GM18520 (cell line): ENCODE data around the gene IL21.
A peak's percentile ranks its signal among the peaks of the same experiment; 100 is the strongest.
"Not testable (repeated sequence)": the region's sequence is repeated elsewhere in the genome, so short reads cannot be mapped to it uniquely, and the experiment has no call there.

Experiments
- ATAC-seq: cut with Tn5 transposase; IDR thresholded peaks from one replicate; pipeline ENCODE4 v1.9.1; 2021; ENCODE audit not compliant: unreplicated experiment

Gene IL21

DNA sequence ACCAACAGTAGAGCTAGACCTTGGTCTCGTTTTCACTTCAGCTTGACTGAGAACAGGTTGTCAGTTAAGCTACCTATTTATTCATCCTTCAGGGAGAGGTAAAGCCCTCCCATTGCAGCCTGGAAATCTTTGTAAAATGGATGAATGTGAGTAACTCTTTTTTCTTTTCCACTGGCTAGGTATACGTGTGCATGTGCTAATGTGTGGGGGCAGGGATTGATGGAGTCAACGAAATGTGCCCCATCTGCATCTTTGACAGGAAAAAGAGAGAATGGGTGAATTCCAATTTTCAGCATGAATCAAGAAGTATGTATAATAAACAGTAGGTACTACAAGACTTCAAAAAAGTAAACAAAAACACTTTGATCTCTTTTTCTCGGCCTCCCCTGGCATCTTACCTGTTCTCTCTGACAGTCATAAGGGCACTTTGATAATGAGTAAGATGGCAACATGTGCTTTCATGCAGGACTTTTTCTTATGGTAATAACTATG, at the start of gene IL21:
TSS of gene IL21 (minus strand) at position 51 of the 492 bp plus-strand sequence. CDS start 55 bp downstream, outside the sequence.
- ATAC-seq = no peak

DNA sequence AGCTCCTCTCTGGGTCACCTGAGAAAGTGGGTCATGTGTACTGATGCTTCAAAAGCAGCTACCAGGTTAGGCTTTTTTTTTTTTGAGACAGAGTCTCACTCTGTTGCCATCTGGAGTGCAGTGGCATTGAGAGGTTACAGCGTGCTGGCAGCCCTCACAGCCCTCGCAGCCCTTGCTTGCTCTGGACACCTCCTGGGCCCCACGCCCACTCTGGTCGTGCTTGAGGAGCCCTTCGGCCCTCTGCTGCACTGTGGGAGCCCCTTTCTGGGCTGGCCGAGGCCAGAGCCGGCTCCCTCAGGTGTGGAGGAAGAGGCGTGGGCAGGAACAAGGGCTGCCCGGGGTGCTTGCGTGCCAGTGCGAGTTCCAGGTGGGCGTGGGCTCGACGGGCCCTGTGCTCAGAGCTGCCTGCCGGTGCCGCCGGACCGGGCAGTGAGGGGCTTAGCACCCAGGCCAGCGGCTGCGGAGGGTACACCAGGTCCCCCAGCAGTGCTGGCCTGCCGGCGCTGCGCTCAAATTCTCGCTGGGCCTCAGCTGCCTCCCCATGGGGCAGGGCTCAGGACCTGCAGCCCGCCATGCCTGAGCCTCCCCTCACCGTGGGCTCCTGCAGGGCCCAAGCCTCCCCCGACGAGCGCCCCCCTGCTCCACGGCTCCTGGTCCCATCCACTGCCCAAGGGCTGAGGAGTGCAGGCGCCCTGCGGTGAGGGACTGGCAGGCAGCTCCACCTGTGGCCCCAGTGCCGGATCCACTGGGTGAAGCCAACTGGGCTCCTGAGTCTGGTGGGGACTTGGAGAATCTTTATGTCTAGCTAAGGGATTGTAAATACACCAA, 49.3 kb upstream of the IL21 start:
- ATAC-seq = no peak

DNA sequence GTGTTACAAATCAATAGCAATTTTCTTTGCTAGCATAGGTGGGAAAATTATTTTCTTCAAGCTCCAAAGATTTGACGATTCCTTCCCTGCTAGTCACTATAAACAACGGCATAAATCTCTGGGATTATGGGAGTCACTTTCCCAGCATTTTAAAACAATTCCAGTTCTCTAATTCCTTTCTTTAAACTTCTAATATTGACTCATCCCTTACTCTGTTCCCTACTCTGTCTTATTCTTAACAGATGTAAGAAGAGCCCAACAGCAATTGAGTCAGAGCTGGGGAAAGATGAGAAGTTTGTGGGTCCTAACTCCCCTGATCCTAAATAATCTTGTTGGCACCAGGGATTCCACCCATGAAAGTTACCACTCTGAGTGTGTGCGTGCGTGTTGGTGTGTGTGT, 47.4 kb upstream of the IL21 start:
- no peak for ATAC-seq

DNA sequence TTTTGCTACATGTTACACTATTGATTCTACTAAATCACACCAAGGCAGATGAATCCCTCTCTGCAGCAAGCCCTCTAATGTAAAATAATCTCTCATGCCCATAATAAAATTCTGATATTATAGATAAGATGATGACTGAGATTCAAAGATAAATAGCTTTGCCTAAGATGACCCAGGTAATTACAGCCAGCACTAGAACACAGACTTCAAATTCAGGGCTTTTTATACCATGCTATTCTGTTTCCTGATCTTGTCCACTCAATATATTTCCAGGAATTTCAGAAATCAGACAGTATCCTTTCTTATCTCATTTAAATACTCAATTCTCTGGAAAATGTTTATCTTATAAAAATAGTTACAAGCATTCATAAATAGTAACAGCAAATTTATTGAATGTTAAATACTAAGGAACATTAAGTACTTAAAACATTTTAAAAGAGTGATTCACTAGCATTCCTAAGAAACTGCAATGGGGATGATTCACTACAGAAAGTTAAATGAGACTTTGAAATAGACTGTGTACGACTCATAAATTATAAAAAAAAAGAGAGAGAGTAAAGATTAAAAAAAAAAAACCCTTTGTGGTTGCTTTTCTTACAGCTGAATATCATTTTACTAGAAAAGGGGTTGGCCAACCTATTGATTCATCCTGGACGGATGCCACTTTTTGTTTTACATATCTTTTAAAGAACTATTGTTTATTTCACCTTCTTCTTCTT, 45.8 kb upstream of the IL21 start:
- no peak for ATAC-seq

DNA sequence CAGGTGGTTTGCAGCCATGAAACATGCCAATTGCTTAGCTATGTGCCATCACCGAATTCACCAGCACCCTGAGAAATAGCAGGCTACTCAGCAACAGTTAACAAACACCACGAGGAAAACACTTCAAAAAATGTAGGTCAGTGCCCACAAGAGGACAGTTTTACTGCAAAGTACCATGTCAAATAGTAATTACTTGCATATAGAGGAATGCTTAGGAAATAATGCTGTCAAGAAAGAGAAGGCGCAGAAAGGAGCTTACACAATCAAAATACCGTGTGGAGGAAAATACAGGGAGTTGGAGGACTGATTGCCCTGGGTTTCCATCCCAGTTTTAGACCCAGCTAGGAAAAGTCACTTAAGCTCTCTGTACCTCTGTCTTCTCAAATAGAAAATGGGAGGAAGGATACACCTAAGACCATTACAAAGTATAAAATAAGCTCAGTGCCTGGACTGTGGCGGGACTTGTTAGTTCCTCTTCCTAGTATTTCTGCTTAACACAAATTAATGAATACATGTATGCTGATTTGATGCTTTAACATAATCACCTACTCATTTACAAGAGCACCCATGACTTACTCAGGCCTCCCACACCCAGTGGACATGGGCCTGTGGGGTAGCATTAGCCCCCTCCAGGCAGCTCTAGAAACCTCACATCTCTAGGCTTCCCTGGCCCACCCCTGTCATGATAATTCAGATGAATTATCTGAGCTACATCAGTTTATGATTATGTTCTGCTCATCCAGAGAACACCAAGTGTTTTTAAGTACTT, 44.5 kb upstream of the IL21 start:
- no peak for ATAC-seq

DNA sequence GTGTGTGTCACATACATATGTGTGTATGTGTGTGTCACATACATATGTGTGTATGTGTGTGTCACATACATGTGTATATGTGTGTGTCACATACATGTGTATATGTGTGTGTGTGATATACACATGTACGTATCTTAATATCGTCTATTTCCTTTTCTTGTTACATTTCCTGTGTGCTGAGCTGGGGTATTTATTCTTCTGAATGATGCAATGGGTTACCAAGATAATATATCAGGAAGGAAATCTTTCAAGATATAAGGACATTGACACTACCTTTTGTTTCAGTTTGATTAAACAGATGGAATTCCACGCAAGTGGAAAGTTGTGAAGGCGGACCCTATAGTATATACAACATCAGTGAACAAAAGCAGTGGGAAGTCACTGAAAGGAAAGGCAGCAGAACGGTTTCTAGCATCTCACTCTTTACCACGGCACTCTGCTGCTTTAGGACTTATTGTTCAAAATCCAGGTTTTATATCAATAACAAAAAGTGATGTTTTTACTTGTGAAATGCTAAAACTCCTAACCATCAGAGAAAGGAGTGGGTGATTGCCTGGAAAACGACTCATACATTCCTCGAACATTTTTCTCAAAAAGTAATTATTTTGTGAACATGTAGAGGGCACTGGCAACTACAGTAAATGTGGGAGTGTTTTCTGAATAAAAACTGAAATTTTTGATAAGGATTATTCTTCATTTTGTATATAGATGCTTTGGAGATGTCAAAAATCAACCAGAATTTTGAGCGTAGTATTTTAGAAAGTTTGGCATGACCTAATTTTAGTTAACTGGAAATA, 43.1 kb upstream of the IL21 start:
- no peak for ATAC-seq

DNA sequence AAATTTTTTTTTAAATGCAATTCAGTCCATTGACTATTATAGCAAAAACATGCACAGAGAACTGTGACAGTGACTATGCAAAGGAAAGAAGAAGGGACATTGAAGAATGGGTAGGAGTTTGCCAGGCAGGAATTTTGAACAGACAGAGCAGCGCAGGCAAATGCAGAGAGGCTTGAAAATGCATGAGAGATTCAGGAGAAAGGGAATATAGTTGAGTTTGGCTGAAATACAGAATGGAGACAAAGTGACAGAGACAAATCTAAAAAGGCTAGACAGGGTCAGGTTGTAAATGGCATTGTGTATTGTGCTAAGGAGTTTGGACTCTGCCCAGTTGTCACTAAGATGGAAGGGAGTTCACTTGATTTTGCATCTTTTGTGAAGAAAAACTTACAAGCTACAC, 42.4 kb upstream of the IL21 start:
- no peak for ATAC-seq

DNA sequence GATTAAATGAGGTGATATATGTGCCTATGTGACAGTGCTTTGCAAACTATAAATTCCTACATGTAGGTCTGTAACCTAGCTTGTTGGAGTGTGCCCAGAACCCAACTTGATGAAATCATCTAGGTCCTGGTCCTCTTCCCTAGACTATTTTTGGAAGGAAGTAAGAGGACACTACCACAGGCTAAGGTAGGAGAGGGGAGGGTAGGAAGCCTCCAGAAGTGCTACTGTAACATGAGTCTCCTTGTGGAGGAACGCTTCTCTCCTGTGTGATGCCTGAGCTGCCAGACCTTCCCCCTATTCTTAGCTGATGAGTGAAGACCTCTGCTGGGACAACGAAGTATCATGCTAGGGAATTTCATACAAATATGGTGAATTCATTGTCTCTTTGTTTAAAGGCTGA, 41.8 kb upstream of the IL21 start:
- no peak for ATAC-seq

DNA sequence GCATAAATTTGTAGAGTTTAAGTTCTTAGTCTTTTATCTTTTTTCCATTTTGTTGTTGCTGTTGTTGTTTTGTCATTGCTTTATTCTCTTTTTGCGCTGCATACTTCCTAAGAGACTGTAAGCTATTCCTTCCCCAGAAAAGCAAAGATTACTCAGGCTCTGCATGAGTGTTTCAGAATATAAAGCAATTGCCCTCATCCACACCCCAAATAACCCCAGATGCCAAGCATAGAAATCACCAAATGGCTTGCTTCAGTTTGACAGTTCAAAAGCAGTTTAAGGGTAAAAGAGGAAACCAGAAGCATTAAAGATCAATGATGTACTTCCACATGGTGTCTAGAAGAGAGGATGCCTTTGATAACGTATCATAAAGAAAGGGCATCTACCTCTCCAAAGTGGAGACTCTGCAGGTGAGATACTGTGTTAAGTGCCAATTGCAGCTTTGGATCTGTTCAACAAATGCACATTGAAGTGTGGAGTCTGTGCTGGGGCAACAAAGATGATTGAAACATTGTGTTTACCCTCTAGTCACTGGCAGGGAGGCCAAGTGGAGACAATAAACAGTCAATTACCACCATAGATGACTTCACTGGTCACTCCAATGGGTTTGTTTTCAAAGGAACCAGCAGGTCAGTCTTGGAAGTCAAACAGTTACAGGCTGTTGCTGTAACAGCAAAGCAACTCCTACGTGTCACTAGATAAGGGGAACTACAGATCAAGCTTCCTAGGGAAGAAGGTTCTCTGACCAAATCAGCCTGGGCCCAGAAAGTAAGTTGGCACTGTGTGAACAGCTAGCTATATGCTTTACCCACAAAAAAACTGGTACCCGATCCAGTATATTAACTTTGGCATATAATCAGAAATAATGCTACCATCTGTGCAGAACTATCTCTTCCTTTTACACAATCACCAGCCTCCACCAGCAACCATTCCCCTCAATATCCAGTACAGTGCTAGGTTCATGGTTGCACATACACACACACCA, 40.6 kb upstream of the IL21 start:
- no peak for ATAC-seq

DNA sequence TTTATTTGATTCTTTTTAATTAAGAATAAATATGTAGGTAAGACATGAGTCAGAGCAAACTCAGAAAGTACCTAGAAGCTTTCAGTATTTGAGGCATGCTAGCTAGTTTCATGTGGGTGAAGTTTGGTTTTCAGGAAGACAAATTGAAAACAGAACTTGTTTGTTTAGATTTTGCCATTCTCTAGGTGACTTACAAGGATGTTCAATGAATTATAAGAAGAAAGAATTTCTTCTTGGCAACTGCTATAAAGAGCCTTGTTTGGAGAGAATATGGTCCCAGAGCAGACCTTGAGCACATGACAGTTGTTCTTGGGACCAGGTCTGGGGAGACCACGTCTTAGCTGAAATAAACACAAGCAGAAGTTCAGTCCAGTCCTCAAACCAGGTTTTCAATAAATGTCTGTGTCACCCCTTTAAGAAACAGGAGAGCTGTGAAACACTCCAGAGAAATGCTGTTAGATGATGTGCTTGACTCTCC, 38.0 kb upstream of the IL21 start:
- peak; percentile 91 for ATAC-seq

DNA sequence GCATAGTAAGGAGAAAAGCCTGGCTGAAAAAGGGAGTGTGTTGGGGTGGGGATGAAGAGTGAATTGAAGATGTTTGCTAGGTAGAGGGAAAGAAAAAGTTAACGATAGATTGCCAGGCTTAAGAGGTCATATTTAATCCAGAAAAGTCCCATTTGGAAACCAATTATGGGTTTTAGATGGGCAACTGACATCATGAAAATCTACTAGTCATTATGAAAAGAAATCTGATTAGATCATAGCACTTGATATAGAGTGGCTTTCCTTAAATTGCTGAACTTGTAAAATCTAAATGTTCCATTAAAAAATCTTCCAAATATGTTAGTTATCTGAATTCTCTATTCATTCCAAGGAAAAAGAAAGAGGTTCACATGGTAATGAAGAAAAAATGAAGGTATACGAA, 37.5 kb upstream of the IL21 start:
- no peak for ATAC-seq

DNA sequence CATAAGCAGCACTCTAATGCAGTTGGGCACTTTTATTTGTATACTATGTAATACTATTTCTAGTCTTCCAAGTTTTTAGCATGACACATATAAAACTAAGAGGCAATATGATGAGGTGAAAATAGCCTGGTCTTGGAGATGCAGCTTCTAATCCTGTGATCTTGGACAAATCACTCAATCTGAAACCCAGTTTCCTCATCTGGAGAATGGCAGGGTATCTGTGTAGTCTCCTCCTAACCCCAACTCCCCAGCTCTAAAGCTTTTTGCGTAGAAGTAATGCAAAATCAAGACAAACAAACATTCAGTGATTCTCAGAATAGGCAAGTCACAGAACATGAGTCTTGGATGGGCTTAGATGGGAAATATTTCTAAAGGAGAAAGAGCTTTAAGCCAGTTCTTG, 36.7 kb upstream of the IL21 start:
- ATAC-seq = no peak

DNA sequence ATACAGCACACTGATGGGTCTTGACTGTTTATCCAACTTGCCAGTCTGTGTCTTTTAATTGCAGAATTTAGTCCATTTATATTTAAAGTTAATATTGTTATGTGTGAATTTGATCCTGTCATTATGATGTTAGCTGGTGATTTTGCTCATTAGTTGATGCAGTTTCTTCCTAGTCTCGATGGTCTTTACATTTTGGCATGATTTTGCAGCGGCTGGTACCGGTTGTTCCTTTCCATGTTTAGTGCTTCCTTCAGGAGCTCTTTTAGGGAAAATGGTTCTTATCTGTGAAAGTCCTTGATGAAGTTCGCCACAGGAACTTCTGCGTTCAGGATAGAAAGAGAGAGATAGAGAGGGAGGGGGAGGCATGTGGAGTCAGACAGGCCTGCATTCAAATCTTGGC, 35.7 kb upstream of the IL21 start:
- ATAC-seq = not testable (repeated sequence)

DNA sequence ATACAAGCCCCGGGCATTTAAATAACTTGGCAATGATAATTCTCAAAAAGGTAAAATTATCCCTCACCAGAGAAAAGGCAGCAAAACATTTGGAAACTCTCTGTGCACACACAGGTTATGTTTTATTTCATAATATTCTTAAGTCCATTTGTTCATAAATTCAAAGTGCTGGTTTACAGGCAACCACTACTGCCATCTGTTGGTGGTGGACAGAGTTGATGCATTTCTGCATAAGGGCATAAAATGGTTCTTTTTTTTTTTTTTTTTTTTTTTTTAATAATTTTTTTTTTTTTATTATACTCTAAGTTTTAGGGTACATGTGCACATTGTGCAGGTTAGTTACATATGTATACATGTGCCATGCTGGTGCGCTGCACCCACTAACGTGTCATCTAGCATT, 31.5 kb upstream of the IL21 start:
- ATAC-seq = no peak

DNA sequence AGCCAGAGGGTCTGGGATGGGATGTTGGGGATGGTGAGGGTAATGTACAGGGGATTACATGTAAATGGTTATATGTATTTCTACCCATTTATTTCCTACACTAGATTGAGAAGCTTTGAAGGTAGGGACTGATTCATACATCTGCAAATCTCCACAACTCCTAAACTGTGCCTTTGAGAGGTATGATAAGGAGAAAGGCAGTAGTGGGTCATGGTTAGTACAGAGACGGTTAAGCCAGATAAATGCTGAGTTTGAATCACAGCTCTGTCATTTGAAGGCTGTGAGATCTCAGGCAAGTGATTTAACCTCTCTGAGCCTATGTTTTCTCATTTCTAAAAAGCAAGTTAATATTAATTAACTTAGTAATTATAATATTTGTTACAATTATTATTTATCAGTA, 29.3 kb upstream of the IL21 start:
- no peak for ATAC-seq

DNA sequence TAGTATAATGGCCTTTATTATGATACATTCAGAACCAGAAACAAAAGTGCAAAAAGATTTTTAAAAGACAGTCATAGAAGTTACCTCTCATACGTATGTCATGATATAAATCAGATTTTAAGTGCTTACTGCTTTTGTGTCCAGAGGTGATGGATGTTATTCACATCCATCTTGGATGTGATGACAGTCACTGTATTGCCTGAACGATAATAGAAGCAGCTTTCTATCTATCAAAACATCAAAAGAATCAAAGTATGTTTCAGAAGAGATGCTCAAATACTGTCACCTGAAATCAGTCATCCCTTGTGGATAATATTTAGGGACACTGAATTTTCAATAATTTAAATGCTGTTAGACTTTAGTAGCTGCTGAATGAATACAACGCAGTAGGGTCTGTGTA, 26.8 kb upstream of the IL21 start:
- no peak for ATAC-seq

DNA sequence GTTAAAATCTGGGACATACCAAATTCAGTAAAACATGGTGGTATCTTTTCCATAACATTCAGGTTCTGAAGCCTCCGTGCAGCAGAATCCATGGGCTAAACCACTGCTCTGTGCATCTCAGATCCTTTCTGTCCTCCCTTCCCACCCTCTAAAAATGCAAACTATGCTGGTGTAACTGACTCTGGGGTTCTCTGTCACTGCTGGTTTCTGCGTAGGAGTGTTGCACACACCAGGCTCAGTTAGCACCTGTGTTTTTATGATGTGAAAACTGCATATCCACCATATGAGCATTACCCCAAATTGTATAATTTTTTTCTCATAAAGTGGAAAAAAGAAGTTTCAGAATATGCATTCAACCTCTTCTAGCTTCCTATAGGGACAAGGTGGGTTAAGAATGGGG, 22.4 kb upstream of the IL21 start:
- no peak for ATAC-seq

DNA sequence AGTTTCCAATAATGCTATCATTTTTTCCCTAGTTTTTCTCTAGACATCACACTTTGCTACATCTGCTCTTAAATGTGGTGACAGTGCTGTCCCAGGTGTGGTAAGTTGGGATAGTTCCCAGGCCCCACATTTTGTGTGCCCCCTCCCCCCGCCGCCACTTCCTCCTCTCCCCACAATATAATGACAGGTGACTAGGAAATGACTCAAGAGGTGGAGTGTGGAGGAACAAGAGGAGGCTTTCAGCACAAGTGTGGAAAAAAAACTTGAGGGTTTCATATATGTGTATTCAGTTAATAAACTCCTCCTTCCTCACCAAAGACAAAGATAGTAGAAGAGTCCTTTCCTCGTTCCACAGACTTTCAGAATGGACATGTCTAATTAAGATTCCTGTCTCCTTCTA, 18.3 kb upstream of the IL21 start:
- no peak for ATAC-seq

DNA sequence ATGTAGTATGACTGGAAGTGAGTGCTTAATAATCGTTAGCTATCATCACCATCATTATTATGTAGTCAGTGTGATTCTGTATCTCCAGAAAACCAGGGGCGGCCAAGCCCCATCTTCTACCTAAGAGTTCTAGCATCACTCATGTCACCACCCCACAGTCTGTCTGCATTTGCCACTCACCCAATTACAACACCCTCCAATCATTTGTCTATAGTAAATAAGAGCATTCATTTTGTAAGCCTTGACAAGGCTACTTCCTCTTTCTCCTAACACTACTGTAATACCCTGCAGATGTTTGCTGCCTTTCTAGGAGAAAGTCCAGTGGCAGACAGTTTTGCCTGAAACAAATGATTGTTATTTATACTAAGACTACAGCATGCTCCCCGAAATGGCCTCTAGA, 15.8 kb upstream of the IL21 start:
- ATAC-seq = peak; percentile 41
